GM19455 (cell line): ENCODE measurements around the gene DLG2.

Experiments
- ATAC-seq: cut with Tn5 transposase; IDR thresholded peaks from one replicate; pipeline ENCODE4 v1.9.1; 2021; ENCODE audit not compliant: unreplicated experiment

Gene DLG2

DNA sequence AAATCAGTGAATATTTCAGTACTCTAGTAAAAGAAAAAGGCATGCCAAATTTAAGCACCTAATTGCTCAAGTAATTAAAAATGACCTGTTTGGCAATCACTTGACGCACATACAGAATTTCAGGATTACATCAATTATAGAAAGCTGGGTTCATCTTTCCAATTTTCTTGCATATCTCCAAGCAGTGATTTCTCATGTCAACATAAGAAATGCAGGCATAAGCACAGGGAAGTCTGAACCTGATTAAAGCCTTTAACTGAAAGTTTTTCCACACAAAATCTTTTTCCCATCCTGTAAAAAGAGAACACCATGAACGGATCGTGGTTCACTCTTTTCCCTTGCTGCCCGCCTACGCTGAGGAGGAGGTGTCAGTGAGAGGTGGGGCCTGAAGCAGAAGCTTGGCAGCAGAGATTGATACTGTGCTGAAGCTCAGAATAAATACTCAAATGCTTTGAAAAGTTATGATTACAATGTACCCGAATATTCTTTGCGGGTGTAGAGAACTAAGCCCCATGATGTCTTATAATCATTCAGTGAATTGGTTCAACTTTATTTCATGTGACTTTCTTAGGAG lies 1636.9 kb downstream of the DLG2 start:
- no peak for ATAC-seq

- no peak for ATAC-seq
These were observed 1644.3 kb downstream of the DLG2 start for GRCh38 chr11:83982825-83983224.

DNA sequence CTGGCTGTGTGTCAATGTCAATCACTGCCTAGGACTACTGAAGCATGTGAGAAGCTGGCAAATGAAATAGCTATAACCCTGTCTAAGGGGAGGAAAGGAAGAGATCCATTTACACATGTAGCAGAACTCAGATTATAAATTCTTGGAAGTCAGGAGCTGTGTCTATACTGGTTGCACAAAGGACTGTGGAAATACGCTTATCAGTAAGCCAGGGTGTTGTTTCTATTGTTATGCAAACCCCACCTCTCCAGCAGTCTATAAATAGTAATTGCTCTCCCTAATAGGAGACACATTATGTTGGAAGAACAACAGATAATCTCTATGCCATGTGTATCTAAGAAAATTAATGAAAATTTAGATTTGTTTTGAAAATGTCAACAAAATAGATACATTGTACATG lies 1647.6 kb downstream of the DLG2 start:
- ATAC-seq, result no peak

GRCh38 chr11:83978942-83979341 lies 1648.2 kb downstream of the DLG2 start:
- ATAC-seq, result no peak

DNA sequence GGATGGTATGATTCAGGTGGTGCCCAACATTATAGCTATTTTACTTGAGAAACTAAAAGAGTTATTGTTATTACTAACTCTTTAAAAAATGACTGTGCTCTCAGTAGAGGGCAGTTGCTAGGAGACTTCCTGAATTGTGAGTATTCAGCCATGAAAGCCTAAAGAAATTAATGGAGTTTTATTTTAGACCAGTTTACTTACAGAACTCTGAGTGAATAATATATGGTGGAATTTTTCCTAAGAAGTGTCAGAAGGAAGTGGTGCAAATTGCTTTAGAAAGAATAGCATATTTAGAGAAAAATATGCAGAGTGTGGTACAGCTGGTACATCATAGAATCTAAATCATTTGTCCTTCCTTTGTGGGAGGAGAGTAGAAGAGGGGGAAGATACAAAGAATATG lies 1651.1 kb downstream of the DLG2 start:
- no peak for ATAC-seq

DNA sequence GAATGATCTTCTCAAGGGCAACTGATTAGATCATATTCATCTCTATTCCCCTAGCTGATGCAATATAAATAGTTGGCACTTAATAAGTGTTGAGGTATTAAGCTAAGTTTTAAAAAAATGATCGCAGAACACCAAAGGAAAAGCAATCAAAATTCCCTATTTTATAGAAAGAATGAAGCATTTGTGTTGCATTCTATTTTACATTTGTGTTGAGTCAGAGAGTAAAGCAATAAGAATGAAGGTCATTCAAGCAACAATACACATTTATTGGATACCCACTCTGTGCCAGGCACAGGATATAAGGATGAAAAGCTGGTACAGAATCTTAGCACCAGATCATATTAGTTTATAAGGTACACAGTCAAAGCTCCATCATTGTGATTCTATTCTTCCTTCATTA lies 1654.6 kb downstream of the DLG2 start:
- no peak for ATAC-seq

GRCh38 chr11:83971063-83971462 lies 1656.1 kb downstream of the DLG2 start:
- ATAC-seq, result no peak

DNA sequence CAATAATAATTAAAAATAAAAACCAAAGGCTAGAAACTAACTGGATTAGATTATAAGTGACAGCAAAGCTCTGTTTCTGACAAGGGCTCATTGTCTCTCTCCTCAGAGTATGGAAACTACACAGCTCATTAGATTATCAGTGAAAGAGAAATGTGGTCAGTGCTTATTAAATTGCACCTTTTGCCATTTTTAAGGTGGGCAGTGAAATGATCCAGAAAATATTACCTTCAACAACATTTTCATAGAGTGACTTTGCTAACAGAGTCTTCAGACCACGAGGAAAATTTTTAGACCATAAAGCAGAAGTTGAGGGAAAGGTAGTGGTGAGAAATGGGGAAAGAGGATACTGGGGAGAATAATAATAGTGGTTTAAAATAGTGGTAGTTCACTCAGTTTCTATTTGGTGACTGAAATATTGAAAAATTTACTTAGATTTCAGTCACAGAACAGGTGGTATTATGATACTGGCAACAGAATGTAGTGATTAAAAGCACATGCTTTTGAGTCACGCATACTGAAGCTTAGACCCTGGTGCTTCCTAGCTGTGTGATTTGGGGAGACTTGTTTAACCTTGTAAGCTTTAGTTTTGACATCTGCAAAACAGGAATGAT lies 1657.0 kb downstream of the DLG2 start:
- ATAC-seq, result peak; percentile 77

DNA sequence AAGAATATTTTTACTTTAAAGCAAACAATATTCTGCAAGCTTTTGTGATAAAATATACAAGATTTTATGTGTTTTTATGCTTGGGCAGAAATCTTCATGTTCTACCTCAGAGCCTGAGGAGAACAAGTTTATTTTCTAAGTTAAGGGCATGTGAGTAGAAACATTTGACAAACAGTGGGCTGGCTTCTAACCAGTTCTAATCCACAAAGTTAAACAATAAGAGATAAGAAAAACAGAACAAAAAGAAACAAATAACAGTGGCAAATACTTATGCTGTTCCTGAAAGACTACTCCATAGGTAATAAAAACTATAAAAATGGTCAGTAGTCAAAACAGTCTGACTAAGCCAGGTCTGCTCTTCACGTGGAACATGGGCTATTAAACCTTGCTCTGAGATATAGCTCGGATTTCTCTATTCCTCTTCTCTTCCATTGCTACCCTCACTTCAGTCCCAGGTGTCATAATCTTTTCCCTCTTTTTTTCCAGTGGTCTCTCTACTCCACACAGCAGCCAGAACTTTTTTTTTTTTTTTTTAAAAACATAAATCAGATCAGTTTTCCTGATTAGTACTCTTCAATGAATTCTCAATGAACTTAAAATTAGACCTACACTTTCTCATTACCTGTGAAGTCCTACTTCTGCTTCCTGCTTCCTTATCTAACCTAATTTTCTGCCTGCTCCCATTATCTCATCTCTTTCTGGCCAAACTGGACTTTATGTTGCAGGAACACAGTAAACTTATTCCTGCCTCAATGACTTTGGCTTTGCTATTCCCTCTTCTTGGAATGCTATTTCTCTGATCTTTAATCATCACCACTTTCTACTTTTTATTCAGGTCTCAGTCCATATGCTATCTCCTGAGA lies 1669.9 kb downstream of the DLG2 start:
- no peak for ATAC-seq

DNA sequence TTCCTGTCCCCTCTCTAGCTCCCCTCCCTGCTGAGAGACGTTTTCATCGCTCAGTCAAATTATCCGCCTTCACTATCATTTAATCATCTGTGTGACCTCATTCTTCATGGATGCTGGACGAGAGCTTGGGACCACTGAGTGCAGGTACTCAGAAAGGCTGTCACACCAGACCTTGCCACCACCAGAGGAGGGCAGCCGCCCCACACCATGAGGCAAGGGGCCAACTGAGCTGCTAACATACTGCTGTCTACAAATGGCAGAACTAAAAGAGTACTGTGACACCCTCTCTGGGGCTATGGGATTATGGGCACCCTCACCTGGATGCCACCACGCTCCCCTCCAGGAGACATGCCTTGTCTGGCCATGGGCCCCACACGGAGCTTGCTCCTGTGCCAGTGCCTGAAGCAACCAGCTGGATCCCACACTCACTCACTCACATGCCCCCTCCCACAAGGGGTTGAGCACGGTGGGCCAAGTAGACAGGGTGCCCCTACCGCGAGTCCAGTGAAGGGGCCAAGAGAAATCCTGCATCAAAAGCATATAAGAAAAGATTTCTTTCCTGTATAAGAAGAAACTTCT lies 1670.9 kb downstream of the DLG2 start:
- no peak for ATAC-seq

GRCh38 chr11:83954780-83955179 lies 1672.4 kb downstream of the DLG2 start:
- no peak for ATAC-seq

DNA sequence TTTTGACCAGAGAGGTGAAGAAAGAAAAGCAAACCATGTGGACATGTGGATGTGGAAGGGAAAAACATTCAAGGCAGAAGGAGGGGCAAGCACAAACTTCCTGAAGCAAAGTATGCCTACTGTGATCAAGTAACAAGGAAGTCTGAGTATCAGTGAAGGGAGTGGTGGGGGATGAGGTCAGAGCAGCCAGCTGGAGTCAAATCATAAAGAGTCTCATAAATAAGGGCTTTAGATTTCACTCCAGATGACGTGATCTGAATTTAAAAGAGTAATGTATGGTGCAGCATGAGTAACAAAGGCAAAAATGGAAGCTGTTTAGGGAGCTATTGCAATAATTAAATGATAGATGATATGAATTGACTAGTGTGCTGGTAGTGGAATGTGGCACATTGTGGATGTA lies 1675.6 kb downstream of the DLG2 start:
- ATAC-seq, result no peak

- no peak for ATAC-seq
These were observed 1678.9 kb downstream of the DLG2 start for GRCh38 chr11:83948200-83948599.

GRCh38 chr11:83945976-83946375 lies 1681.2 kb downstream of the DLG2 start:
- no peak for ATAC-seq

- no peak for ATAC-seq
These were observed 1686.1 kb downstream of the DLG2 start for GRCh38 chr11:83941050-83941449.

DNA sequence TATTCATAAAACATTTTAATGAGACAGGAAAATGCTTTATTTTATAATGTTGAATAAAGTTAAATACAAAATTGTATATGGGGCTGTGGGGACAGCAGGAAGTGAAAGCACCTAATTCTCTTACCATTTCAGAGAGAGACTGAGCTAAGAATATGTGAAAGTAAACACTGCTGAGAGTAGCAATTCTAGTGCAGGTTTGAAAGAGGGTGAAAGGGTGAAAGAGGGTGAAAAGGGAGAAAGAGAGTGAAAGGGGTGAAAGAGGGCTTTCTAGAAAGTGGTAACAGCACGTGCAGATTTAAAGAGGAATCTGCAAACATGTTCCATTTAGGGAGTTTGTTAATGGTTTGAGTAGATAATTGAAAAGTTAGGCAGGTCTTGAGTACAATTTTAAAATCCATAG lies 1689.0 kb downstream of the DLG2 start:
- no peak for ATAC-seq

DNA sequence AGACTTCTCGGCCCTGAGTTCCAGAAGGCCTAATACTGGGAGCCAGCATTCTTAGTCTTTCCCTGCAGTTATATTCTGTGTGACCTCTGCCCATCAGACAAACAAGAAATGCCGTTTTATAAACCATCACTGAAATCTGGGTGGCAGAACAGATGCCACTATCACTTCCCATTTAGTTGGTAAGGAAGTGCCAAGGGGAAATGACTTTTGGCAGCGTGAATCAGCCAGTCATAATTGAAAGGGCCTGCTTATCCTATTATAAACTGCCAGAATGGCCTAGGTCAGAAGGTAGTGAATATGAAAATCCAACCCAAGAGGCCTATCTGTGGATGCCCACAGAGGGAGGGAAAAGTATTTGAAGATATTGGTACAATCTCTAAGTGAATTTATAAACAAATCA lies 1694.1 kb downstream of the DLG2 start:
- no peak for ATAC-seq

- ATAC-seq, result no peak
These were observed 1699.7 kb downstream of the DLG2 start for GRCh38 chr11:83927422-83927821.

DNA sequence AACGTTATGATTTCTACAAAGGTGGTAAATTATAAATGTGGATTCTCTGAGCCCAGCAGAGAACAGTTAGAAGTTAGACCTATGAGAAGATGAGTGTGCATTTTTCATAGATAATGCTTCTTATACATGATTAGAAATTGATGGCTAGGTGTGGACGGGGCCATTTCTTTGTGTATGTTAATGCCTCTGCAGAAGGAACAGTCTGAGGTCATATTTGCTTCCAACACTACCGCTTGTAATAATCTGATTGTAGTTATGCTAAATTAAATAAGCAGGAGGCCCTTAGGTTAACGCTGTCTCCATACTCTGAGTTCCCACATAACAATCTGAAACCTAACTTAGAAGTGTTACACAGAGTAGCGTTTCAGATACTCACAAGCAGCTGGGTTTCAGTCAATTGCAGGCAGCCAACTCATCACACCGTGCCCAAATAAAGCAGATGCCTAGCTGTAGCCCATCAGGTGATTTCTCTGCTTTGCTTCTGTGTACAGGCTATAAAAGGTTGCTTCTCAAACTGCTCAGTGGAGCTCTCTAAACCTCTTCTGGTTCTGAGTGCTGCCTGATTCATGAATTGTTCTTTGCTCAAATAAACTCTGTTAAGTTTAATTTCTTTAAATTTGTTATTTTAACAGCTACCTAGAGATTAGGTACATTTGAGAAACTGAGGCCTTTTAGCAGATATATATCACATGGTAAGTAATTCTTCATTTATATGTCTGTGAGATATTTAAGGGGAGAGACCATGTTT lies 1702.2 kb downstream of the DLG2 start:
- no peak for ATAC-seq

- no peak for ATAC-seq
These were observed 1703.2 kb downstream of the DLG2 start for GRCh38 chr11:83923961-83924360.

- ATAC-seq, result no peak
These were observed 1704.2 kb downstream of the DLG2 start for GRCh38 chr11:83922953-83923352.
